GM12892 (cell line): ENCODE data around the gene BST1.

ENCODE experiments used
- POLR2A ChIP-seq: IDR thresholded peaks from 2 replicates; pipeline ENCODE4 v1.6.1; 2011; ENCODE audit warnings: low read depth, low read length, control low read depth
- POLR2AphosphoS5 ChIP-seq: IDR thresholded peaks from 2 replicates; pipeline ENCODE4 v1.6.1; 2011; ENCODE audit warnings: low read depth, low read length, control low read depth
- TAF1 ChIP-seq: IDR thresholded peaks from 2 replicates; pipeline ENCODE4 v1.6.1; 2011; ENCODE audit warnings: low read depth, mild to moderate bottlenecking, control low read depth, low read length, borderline replicate concordance

GRCh38 chr4:15735536-15735935 is 32.7 kb downstream of the BST1 start:
- no peak for TF ChIP-seq POLR2A
- TF ChIP-seq POLR2AphosphoS5 = no peak
- TF ChIP-seq TAF1 = no peak
